Peyer's patch (tissue), 4 donors: ENCODE results near the gene PTPRU.
"Not testable (repeated sequence)": the region's sequence is repeated elsewhere in the genome, so short reads cannot be mapped to it uniquely, and the experiment has no call there.

Experiments used
- CTCF ChIP-seq, 6 experiments: fragments of 450-650 bp in 4 of 6; fragments of 200-600 bp in 2 of 6; sonication (generic) in 1 of 6; IDR thresholded peaks; one replicate each; pipeline ENCODE4 v1.5.1; 2017 to 2019; ENCODE audit warnings: antibody characterized with exemption in 6 of 6, mild to moderate bottlenecking in 3 of 6, moderate library complexity in 1 of 6
- POLR2A ChIP-seq, 2 donors: fragments of 450-650 bp; IDR thresholded peaks; one replicate each; pipeline ENCODE4 v1.5.1; 2017; ENCODE audit warnings: antibody characterized with exemption in 2 of 2, mild to moderate bottlenecking in 2 of 2, moderate library complexity in 2 of 2

DNA sequence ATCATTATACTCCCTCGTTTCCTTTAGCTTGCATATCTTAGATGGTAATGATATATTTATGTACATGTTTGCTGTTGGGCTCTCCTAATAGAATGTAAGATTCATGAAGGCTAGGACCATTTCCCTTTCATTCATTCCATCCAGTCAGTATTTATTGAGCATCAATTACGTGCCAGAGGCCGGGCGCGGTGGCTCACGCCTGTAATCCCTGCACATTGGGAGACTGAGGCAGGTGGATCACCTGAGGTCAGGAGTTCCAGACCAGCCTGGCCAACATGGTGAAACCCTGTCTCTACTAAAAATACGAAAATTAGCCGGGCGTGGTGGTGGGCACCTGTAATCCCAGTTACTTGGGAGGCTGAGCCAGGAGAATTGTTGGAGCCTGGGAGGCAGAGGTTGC, 1.4 kb upstream of the PTPRU start:
- not testable (repeated sequence) for TF ChIP-seq CTCF, POLR2A (IDR thresholded peaks at IDR 0.05)
